Calu3 (cell line): ENCODE data around the gene SNCAIP. TPM values are rescaled to one million over a fixed set of nuclear protein-coding genes. Genes with fewer than 3 reads are reported as not detected.
A peak's percentile ranks its signal among the peaks of the same experiment; 100 is the strongest.

Experiments
- BruUV-seq: library from RNA; stranded (reverse); fragments of 400-500 nt; replicated peaks from 2 replicates; lab custom pipeline; 2021; lab: Mats Ljungman, UMichigan
- CTCF ChIA-PET: fragments of 300-600 bp; sonication (Branson Sonifier 250); formaldehyde crosslinking; loops from one replicate; lab custom pipeline; 2022; ENCODE audit warnings: antibody characterized with exemption; lab: Charles Lee
- DNase-seq: peaks from one replicate; pipeline ENCODE4 v3.0.0; 2022
- H3K27ac Mint-ChIP-seq: one replicate; pipeline ENCODE4 v1.8.0; 2022; ENCODE audit warnings: mixed read lengths; ENCODE audit not compliant: unreplicated experiment
- H3K27me3 Mint-ChIP-seq: one replicate; pipeline ENCODE4 v1.8.0; 2022; ENCODE audit warnings: mixed read lengths; ENCODE audit not compliant: unreplicated experiment
- H3K36me3 Mint-ChIP-seq: one replicate; pipeline ENCODE4 v1.8.0; 2022; ENCODE audit warnings: mild to moderate bottlenecking, moderate library complexity, mixed read lengths; ENCODE audit not compliant: insufficient read depth, unreplicated experiment
- H3K4me1 Mint-ChIP-seq: one replicate; pipeline ENCODE4 v1.8.0; 2022; ENCODE audit warnings: mild to moderate bottlenecking, low read depth, mixed read lengths; ENCODE audit not compliant: unreplicated experiment
- H3K4me3 Mint-ChIP-seq: one replicate; pipeline ENCODE4 v1.8.0; 2022; ENCODE audit warnings: mild to moderate bottlenecking, low read depth, moderate library complexity, mixed read lengths; ENCODE audit not compliant: unreplicated experiment
- H3K9me3 Mint-ChIP-seq: one replicate; pipeline ENCODE4 v1.8.0; 2022; ENCODE audit warnings: low read depth, mixed read lengths; ENCODE audit not compliant: unreplicated experiment
- CTCF ChIP-seq: fragments of 200-600 bp; IDR thresholded peaks from one replicate; pipeline ENCODE4 v1.8.0; 2022; ENCODE audit warnings: antibody characterized with exemption; ENCODE audit not compliant: unreplicated experiment
- intact Hi-C: fragments of 100-400 bp; cut with micrococcal nuclease; formaldehyde crosslinking; loops from one replicate; pipeline ENCODE4 v1.10.0; 2022; ENCODE audit not compliant: unreplicated experiment
- total RNA-seq: library from RNA; stranded (reverse); gene quantifications from 2 replicates; pipeline ENCODE4 v1.2.3, GENCODE V29; 2022

The SNCAIP gene
- total RNA-seq, 1 experiment from 2014 or later = not detected

DNA sequence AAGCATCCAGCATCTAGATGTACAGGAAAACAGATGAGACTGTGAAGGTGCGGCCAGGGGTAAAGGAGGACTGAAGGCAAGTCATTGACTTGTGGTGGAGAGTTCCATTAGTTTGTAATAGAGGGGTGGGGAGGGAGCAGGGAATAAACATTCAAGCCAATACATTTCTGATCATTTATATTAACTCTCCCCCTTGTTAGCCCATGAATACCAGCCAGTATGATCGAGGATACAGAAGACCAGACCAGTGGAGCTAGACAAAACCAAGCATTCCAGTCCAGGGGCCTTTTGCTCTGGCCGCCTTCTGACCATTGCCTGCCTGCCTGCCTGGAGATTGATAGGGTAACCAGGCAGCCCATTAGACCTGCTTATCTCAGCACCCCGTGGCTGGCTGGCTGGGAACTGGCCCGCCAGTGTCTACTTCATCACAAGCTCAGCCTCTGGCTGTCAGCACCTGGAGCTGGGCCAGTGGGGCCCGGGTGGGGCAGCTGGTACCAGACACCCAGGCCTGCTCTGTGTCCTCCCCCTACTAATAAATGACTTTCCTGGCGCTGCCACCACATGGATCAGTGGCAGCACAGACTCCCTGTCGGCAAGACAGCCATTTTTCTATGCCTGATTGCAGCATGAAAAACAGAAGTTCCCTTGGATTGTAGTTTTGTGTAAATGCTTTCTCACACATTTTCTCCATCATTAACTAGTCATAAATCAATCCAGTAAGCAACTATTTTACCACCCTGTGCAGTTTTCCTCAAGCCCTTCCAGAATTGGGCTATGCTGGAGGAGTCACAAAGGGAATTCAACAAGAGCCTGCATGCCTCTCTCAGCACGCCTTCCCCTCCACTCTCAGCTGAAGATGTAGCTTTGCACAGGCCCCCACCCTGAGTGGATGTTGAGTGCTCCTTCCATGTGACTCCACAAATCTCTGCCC, 181.3 kb downstream of the SNCAIP start:
- peaks cover 12% of the 10 kb centered on the region for H3K4me1 Mint-ChIP-seq
- no peaks in the 10 kb centered on the region for H3K36me3 Mint-ChIP-seq
- peaks cover 2% of the 10 kb centered on the region for H3K9me3 Mint-ChIP-seq
- peak; percentile 38 for DNase-seq
- no peak overlapping the region for H3K4me3 Mint-ChIP-seq
- H3K27me3 Mint-ChIP-seq = no peaks in the 10 kb centered on the region
- BruUV-seq = no TSS peak
- no peak for TF ChIP-seq CTCF
- CTCF ChIA-PET = interaction anchor here (3.1 kb wide), 1 partner anchor 297 kb away, joined by 11 read pairs; no protein-coding TSS in a partner anchor
- intact Hi-C loops = loop anchor here (5.0 to 10.0 kb wide), 3 partner anchors 76 to 529 kb away; partner anchors contain the start of genes SNCAIP and SRFBP1
- H3K27ac Mint-ChIP-seq = no peak overlapping the region

- no peak for DNase-seq
- no peak overlapping the region for H3K27ac Mint-ChIP-seq
- no peak for TF ChIP-seq CTCF
- H3K9me3 Mint-ChIP-seq = peaks cover 2% of the 10 kb centered on the region
- no peaks in the 10 kb centered on the region for H3K36me3 Mint-ChIP-seq
- BruUV-seq = no TSS peak
- intact Hi-C loops = loop anchor here (5.0 to 10.0 kb wide), 3 partner anchors 77 to 529 kb away; partner anchors contain the start of genes SNCAIP and SRFBP1
- H3K4me3 Mint-ChIP-seq = no peak overlapping the region
- CTCF ChIA-PET = interaction anchor here (3.1 kb wide), 1 partner anchor 298 kb away, joined by 11 read pairs; no protein-coding TSS in a partner anchor
- no peaks in the 10 kb centered on the region for H3K27me3 Mint-ChIP-seq
- H3K4me1 Mint-ChIP-seq = peaks cover 12% of the 10 kb centered on the region
Observed at GRCh38 chr5:122494109-122494508, 182.1 kb downstream of the SNCAIP start.

DNA sequence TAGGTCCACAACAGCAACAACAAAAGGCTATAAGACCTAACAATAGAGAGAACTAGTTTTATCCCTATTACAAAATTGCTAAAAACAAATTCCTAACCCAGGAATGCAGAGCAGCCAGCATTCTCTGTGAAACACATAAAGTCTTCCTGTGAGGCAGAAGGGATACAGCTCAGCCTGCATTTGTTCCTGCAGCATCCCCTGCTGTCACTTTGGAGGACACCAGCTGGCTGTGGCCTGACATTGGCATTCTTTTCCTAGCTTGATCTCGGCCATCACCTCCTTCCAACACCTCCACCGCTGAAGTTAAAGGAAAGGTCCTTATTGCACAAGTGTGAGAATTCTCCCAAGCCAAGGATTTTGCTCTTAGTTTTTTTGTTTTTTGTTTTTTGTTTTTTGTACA, 186.1 kb downstream of the SNCAIP start:
- no TSS peak for BruUV-seq
- no peaks in the 10 kb centered on the region for H3K9me3 Mint-ChIP-seq
- H3K36me3 Mint-ChIP-seq = no peaks in the 10 kb centered on the region
- no peaks in the 10 kb centered on the region for H3K27me3 Mint-ChIP-seq
- no peak overlapping the region for H3K27ac Mint-ChIP-seq
- no peak for DNase-seq
- intact Hi-C loops = loop anchor here (1.0 to 10.0 kb wide), 2 partner anchors 40 to 533 kb away; partner anchors contain the start of gene SRFBP1
- H3K4me3 Mint-ChIP-seq = no peak overlapping the region
- TF ChIP-seq CTCF = no peak
- peaks cover 12% of the 10 kb centered on the region for H3K4me1 Mint-ChIP-seq
- CTCF ChIA-PET = interaction anchor here (0.8 to 0.9 kb wide), 2 partner anchors 83 to 302 kb away, joined by 3 to 4 read pairs; no protein-coding TSS in a partner anchor

DNA sequence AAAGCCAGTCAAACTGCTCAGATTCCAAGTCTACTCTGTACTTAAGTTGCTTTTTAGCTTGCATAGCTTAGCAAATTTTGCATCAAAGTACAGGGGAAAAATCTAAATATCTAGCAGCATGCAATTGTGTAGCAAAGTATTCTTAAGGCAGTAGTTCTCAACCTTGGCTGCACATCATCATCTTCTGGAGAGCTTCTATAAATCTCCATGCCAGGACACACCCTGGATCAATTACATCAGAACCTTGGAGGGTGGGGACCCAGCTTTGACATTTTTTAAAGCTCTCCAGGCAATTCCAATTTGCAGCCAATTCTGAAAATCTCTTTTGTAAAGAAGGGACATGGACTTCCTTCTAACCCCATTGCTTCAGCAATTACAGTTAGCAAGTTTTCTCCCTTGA, 187.5 kb downstream of the SNCAIP start:
- intact Hi-C loops = loop anchor here (10.0 kb wide), 1 partner anchor 535 kb away; the partner anchor contains the start of gene SRFBP1
- BruUV-seq = no TSS peak
- DNase-seq = no peak
- Mint-ChIP-seq H3K9me3 (no peaks in the 10 kb centered on the region), H3K4me1 (no peaks in the 10 kb centered on the region), H3K27ac (no peak overlapping the region), H3K27me3 (no peaks in the 10 kb centered on the region), H3K36me3 (no peaks in the 10 kb centered on the region), H3K4me3 (no peak overlapping the region)
- no peak for TF ChIP-seq CTCF
- CTCF ChIA-PET = interaction anchor here (1.1 kb wide), 1 partner anchor 17 kb away, joined by 4 read pairs; no protein-coding TSS in a partner anchor
